H1 (cell line): ENCODE data around the gene EIF4E1B. TPM values are rescaled to one million over a fixed set of nuclear protein-coding genes. Genes with fewer than 3 reads are reported as not detected.

Source experiments
- RNF2 ChIP-seq: fragments of 200-900, 300-1000 bp; sonication (generic); IDR thresholded peaks from 2 replicates; pipeline ENCODE4 v1.7.1; 2016; ENCODE audit warnings: borderline replicate concordance, low read depth, mild to moderate bottlenecking, antibody characterized with exemption, low read length; ENCODE audit not compliant: poor library complexity, severe bottlenecking; ENCODE audit errors: missing control alignments
- polyA plus RNA-seq, 7 experiments: library from polyadenylated mRNA; depleted of rRNA in 3 of 7; stranded (reverse) in 5 of 7; unstranded in 2 of 7; fragments of >200 nt in 5 of 7; fragments of 200-250 nt in 2 of 7; gene quantifications; 1 replicate in 5 of 7; 2 replicates in 1 of 7; 4 replicates in 1 of 7; pipeline versions ENCODE4 v1.2.1 to v1.2.3, GENCODE V29; 2011 to 2013; ENCODE audit warnings: missing spikeins in 2 of 7, mixed read lengths in 2 of 7
- total RNA-seq: library from RNA; stranded (reverse); fragmentation: NEBNext Ultra II Directional; extraction: Animal tissue kit (Norgen Biotek cat#: 25700); gene quantifications from 2 replicates; pipeline ENCODE4 v1.2.1, GENCODE V29; 2021

The EIF4E1B gene
- total and polyA plus RNA-seq, 2 of the 8 experiments (the other 6 are each of a cell fraction or from before 2014, with no cell fraction given) = 0.97 to 1.3 TPM

DNA sequence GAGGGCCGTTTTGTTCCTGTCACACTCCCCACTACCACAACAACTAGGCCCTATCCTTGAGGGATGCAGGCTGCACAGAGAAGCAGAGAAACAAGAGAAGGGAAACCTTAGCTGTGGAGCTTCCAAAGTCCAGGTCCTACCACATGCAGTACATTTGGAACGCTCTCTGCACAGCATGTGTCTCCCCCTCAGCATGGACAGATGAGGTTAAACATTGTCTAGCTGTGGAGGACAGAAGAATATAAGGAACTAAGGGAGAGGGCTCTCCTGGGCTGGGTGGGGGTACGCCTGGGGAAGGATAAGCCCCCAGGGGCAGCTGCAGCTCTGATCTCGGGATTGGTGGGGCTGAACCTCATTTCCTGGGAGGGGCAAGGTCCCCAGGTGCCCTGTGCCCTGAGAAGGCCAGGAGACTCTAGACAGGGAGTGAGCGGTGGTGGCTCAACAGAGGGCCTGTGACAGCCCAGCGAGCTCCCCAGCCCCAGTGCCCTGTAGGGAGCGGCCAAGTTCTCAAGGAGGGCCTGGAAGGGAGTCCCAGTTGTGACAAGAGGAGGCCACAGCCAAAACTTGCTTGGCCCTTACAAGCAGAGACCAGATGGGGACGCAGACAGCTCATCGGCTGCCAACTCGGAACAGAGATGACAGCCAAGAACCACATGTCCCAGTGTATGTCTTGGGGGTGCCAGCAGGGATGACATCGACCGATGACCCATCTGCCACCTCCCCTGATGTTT is 46.9 kb downstream of the EIF4E1B start (continued):
- no peak for TF ChIP-seq RNF2
